Measurements from ENCODE around the gene MLLT10.

MLLT10 gene

GRCh38 chr10:21517134-21518031 is 16.6 kb upstream of the MLLT10 start:
- DNase-seq: no peak

GRCh38 chr10:21518149-21518640 is 15.8 kb upstream of the MLLT10 start:
- DNase-seq: peak; percentile 51

- DNase-seq: no peak
These were observed 15.2 kb upstream of the MLLT10 start for GRCh38 chr10:21518641-21519396.

GRCh38 chr10:21519397-21519933 is 14.6 kb upstream of the MLLT10 start:
- DNase-seq: no peak

- peak; percentile 30 for DNase-seq
These were observed 14.0 kb upstream of the MLLT10 start for GRCh38 chr10:21519941-21520436.

- DNase-seq: no peak
These were observed 13.5 kb upstream of the MLLT10 start for GRCh38 chr10:21520509-21520908.

- DNase-seq: no peak
These were observed 13.1 kb upstream of the MLLT10 start for GRCh38 chr10:21520949-21521348.

- no peak for DNase-seq
These were observed 12.1 kb upstream of the MLLT10 start for GRCh38 chr10:21521751-21522533.

GRCh38 chr10:21522631-21523406 is 11.2 kb upstream of the MLLT10 start:
- DNase-seq: no peak

- no peak for DNase-seq
These were observed 10.4 kb upstream of the MLLT10 start for GRCh38 chr10:21523557-21524008.

- DNase-seq: no peak
These were observed 9.9 kb upstream of the MLLT10 start for GRCh38 chr10:21524131-21524525.

GRCh38 chr10:21524526-21525366 is 9.3 kb upstream of the MLLT10 start:
- DNase-seq: no peak

GRCh38 chr10:21525367-21526187 is 8.5 kb upstream of the MLLT10 start, which contains the start of gene SKIDA1:
TSS of gene SKIDA1 (minus strand) at chr10:21525682. CDS start at chr10:21517822, 7,860 bp downstream.
- peak; percentile 91 for DNase-seq

GRCh38 chr10:21526188-21526859 is 7.7 kb upstream of the MLLT10 start:
- DNase-seq: no peak

- no peak for DNase-seq
These were observed 7.0 kb upstream of the MLLT10 start for GRCh38 chr10:21526860-21527597.

GRCh38 chr10:21527598-21528235 is 6.3 kb upstream of the MLLT10 start:
- DNase-seq: no peak

GRCh38 chr10:21528236-21529031 is 5.6 kb upstream of the MLLT10 start:
- no peak for DNase-seq
